ENCODE measurements around the gene FAM221B. TPM values are rescaled to one million over a fixed set of nuclear protein-coding genes. Genes with fewer than 3 reads are reported as not detected.

Gene FAM221B
- total and polyA plus RNA-seq, 2 of the 4 experiments (the other 2 are of a cell fraction): not detected

GRCh38 chr9:35811381-35812024 lies 17.0 kb downstream of the FAM221B start (continued):
- TF ChIP-seq RCOR1 (IDR thresholded peaks at IDR 0.05; ENCODE audit: insufficient replicate concordance, low read length): no peak

DNA sequence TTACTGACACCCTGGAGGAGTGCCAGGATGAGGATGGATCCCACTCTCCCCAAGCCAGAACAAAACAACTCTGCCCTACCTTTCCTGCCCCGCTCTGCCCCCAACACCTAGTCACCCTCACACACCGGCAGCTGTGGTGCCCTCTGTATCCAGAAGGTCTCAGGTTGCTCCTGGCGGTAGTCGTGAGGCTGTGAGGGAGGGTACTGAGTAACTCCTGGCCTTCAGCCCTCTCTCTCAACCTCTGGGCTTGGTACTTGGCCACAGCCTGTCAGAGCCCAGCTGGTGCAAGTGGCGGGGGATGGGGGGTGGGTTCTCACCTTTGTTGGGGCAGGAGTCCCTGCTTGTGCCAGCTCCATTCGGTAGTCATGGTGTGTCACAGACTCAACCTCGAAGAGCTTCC lies 18.4 kb downstream of the FAM221B start:
- H3K18ac ChIP-seq (ENCODE audit: low read depth, low read length): no peak overlapping the region
- no peak overlapping the region for H3K4me3 ChIP-seq (ENCODE audit: insufficient read depth, low read depth, low read length)
- H3K27ac ChIP-seq (ENCODE audit: insufficient read depth, low read length): no peak overlapping the region
- H4K8ac ChIP-seq (ENCODE audit: low read depth in 2 of 2, low read length in 2 of 2): no peak overlapping the region
- H3K9me1 ChIP-seq (ENCODE audit: insufficient read depth, low read length): peaks cover 6% of the 10 kb centered on the region; the same call in 1 of the 2 replicates
- no peak overlapping the region for H2AFZ ChIP-seq (replicated peaks; ENCODE audit: low read length, poor library complexity)
- no peaks in the 10 kb centered on the region for H3K27me3 ChIP-seq (ENCODE audit: control insufficient read depth, insufficient read depth, low read length)
- WGBS, 2 experiments (ENCODE audit: extremely low coverage in 2 of 2, insufficient read length in 1 of 2): no CpG with 5 or more reads among the region's 7 CpGs
- no peak overlapping the region for H2BK20ac ChIP-seq (ENCODE audit: low read depth, low read length)
- intact Hi-C loops (cut with micrococcal nuclease): loop anchor here (10.0 kb wide), 1 partner anchor 155 kb away; the partner anchor contains the start of genes CCDC107, RMRP and SIT1
- in situ Hi-C loops (cut with MboI; ENCODE audit: low sequenced_read_pairs): no loop called here
- no peak for DNase-seq
- H3K4ac ChIP-seq (ENCODE audit: low read depth, low read length): no peak overlapping the region
- no peak overlapping the region for H3K9ac ChIP-seq (ENCODE audit: low read depth, low read length)
- H3K23ac ChIP-seq (ENCODE audit: low read depth, low read length): no peak overlapping the region
- no peak overlapping the region for H3K4me2 ChIP-seq (ENCODE audit: low read depth, low read length)
- dilution Hi-C loops (cut with HindIII; ENCODE audit: low sequenced_read_pairs, unreplicated experiment): no loop called here
- H2BK5ac ChIP-seq (ENCODE audit: low read depth, low read length, poor library complexity, severe bottlenecking): no peak overlapping the region
- no peak overlapping the region for H4K5ac ChIP-seq (ENCODE audit: low read depth, low read length)
- no peak overlapping the region for H4K91ac ChIP-seq (ENCODE audit: insufficient read depth, low read depth, low read length)
- H3K14ac ChIP-seq (replicated peaks; ENCODE audit: low read depth, low read length): no peak overlapping the region
- H3K36me3 ChIP-seq (ENCODE audit: control insufficient read depth, insufficient read depth, low read length): peaks cover 29% of the 10 kb centered on the region
- H3K56ac ChIP-seq (ENCODE audit: extremely low read depth, insufficient read depth, low read length): no peak overlapping the region
- no TSS peak for BruUV-seq (replicated peaks)
- H3K4me1 ChIP-seq (ENCODE audit: control insufficient read depth, insufficient read depth, low read length): no peaks in the 10 kb centered on the region; the same call in 1 of the 2 replicates
- ChIA-PET CTCF (no interaction called here), POLR2A (ENCODE audit: unreplicated experiment) (no interaction called here)
- no peak for ATAC-seq (ENCODE audit: low read depth)
- H2AK9ac ChIP-seq (replicated peaks; ENCODE audit: low read depth, low read length, poor library complexity): no peak overlapping the region
- H2BK15ac ChIP-seq (ENCODE audit: low read depth, low read length): no peak overlapping the region
- H2AK5ac ChIP-seq (ENCODE audit: low read depth, low read length): no peak overlapping the region
- H3K9me3 ChIP-seq (ENCODE audit: control insufficient read depth, insufficient read depth, low read length): no peaks in the 10 kb centered on the region
- H2BK120ac ChIP-seq (ENCODE audit: low read depth, low read length): no peak overlapping the region
- peaks cover under 1% of the 10 kb centered on the region for H4K20me1 ChIP-seq (ENCODE audit: insufficient read depth, low read length)
- H3K79me1 ChIP-seq (ENCODE audit: low read depth in 1 of 2, low read length in 2 of 2): peaks cover 10 to 21% of the 10 kb centered on the region in 2 experiments; a peak in 3 of 4 replicates
- TF ChIP-seq, protein P1, sequence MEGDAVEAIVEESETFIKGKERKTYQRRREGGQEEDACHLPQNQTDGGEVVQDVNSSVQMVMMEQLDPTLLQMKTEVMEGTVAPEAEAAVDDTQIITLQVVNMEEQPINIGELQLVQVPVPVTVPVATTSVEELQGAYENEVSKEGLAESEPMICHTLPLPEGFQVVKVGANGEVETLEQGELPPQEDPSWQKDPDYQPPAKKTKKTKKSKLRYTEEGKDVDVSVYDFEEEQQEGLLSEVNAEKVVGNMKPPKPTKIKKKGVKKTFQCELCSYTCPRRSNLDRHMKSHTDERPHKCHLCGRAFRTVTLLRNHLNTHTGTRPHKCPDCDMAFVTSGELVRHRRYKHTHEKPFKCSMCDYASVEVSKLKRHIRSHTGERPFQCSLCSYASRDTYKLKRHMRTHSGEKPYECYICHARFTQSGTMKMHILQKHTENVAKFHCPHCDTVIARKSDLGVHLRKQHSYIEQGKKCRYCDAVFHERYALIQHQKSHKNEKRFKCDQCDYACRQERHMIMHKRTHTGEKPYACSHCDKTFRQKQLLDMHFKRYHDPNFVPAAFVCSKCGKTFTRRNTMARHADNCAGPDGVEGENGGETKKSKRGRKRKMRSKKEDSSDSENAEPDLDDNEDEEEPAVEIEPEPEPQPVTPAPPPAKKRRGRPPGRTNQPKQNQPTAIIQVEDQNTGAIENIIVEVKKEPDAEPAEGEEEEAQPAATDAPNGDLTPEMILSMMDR (conservative IDR thresholded peaks at IDR 0.05; ENCODE audit: low read depth, low read length): no peak
- TF ChIP-seq POLR2A (IDR thresholded peaks at IDR 0.05; ENCODE audit: low read depth, low read length): no peak
- no peak for TF ChIP-seq MXI1 (IDR thresholded peaks at IDR 0.05; ENCODE audit: borderline replicate concordance, low read depth, low read length)
- TF ChIP-seq CHD1 (IDR thresholded peaks at IDR 0.05; ENCODE audit: low read depth, low read length): no peak
- no peak for TF ChIP-seq BHLHE40 (IDR thresholded peaks at IDR 0.05; ENCODE audit: low read depth, low read length)
- TF ChIP-seq MAZ (IDR thresholded peaks at IDR 0.05; ENCODE audit: borderline replicate concordance, low read depth, low read length): no peak
- no peak for TF ChIP-seq NFE2L2 (IDR thresholded peaks at IDR 0.05; ENCODE audit: low read depth, low read length)
- no peak for TF ChIP-seq SMC3 (IDR thresholded peaks at IDR 0.05; ENCODE audit: low read depth, low read length)
- no peak for TF ChIP-seq RCOR1 (IDR thresholded peaks at IDR 0.05; ENCODE audit: insufficient replicate concordance, low read length)
- TF ChIP-seq, protein P2, sequence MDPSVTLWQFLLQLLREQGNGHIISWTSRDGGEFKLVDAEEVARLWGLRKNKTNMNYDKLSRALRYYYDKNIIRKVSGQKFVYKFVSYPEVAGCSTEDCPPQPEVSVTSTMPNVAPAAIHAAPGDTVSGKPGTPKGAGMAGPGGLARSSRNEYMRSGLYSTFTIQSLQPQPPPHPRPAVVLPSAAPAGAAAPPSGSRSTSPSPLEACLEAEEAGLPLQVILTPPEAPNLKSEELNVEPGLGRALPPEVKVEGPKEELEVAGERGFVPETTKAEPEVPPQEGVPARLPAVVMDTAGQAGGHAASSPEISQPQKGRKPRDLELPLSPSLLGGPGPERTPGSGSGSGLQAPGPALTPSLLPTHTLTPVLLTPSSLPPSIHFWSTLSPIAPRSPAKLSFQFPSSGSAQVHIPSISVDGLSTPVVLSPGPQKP (IDR thresholded peaks at IDR 0.05; ENCODE audit: borderline replicate concordance, low read depth, low read length): no peak
- no peak for TF ChIP-seq RAD21 (IDR thresholded peaks at IDR 0.05; ENCODE audit: low read length)
- TF ChIP-seq MAFK (IDR thresholded peaks at IDR 0.05; ENCODE audit: low read depth, low read length): no peak
- no peak for TF ChIP-seq RFX5 (IDR thresholded peaks at IDR 0.05; ENCODE audit: low read depth, low read length)
